Spleen (tissue), 11 donors: Measurements from ENCODE around the gene STARD13. TPM values are rescaled to one million over a fixed set of nuclear protein-coding genes. Genes with fewer than 3 reads are reported as not detected.
"Not testable (repeated sequence)": the region's sequence is repeated elsewhere in the genome, so short reads cannot be mapped to it uniquely, and the experiment has no call there.

Experiments
- DNase-seq: peaks from one replicate; pipeline ENCODE4 v3.0.0-alpha.2; 2020
- H3K27ac ChIP-seq, 8 donors: fragments of 200-600 bp; sonication (generic) in 7 of 8; 1 replicate in 4 of 8; 2 replicates in 4 of 8; pipeline versions ENCODE4 v1.5.0 to v1.8.0; 2016 to 2021; ENCODE audit warnings: inconsistent platforms in 4 of 8, mild to moderate bottlenecking in 4 of 8, moderate library complexity in 1 of 8
- H3K27me3 ChIP-seq, 7 donors: fragments of 200-600 bp; sonication (generic) in 6 of 7; replicated peaks in 1 of 7; 1 replicate in 4 of 7; 2 replicates in 3 of 7; pipeline versions ENCODE4 v1.5.0 to v1.8.0; 2016 to 2021; ENCODE audit warnings: inconsistent platforms in 3 of 7, mild to moderate bottlenecking in 1 of 7
- H3K36me3 ChIP-seq, 6 donors: fragments of 200-600 bp; sonication (generic) in 5 of 6; 1 replicate in 4 of 6; 2 replicates in 2 of 6; pipeline versions ENCODE4 v1.5.0 to v1.8.0; 2016 to 2021; ENCODE audit warnings: inconsistent platforms in 2 of 6
- H3K4me1 ChIP-seq, 6 donors: fragments of 200-600 bp; sonication (generic) in 5 of 6; 1 replicate in 3 of 6; 2 replicates in 3 of 6; pipeline versions ENCODE4 v1.5.0 to v1.8.0; 2016 to 2021; ENCODE audit warnings: inconsistent platforms in 3 of 6
- H3K4me3 ChIP-seq, 8 donors: fragments of 200-600 bp; sonication (generic) in 7 of 8; 1 replicate in 4 of 8; 2 replicates in 4 of 8; pipeline versions ENCODE4 v1.5.0 to v1.8.0; 2016 to 2021; ENCODE audit warnings: inconsistent platforms in 4 of 8, mild to moderate bottlenecking in 4 of 8, moderate library complexity in 2 of 8
- H3K9me3 ChIP-seq, 8 donors: fragments of 200-600 bp; sonication (generic) in 7 of 8; 1 replicate in 4 of 8; 2 replicates in 4 of 8; pipeline versions ENCODE4 v1.5.0 to v1.8.0; 2016 to 2021; ENCODE audit warnings: inconsistent platforms in 4 of 8
- CTCF ChIP-seq, 11 experiments: fragments of 200-600 bp in 7 of 11; fragments of 450-650 bp in 4 of 11; sonication (generic) in 4 of 11; IDR thresholded peaks in 8 of 11; conservative IDR thresholded peaks in 3 of 11; 1 replicate in 7 of 11; 2 replicates in 4 of 11; pipeline versions ENCODE4 v1.4.0 to v1.8.0; 2016 to 2021; ENCODE audit warnings: antibody characterized with exemption in 11 of 11, inconsistent platforms in 4 of 11, mild to moderate bottlenecking in 1 of 11
- POLR2A ChIP-seq, 3 donors: fragments of 450-650 bp; IDR thresholded peaks; one replicate each; pipeline ENCODE4 v1.5.1; 2017; ENCODE audit warnings: antibody characterized with exemption in 3 of 3, mild to moderate bottlenecking in 1 of 3
- POLR2AphosphoS5 ChIP-seq, 3 donors: sonication (generic); formaldehyde crosslinking; IDR thresholded peaks; one replicate each; pipeline ENCODE4 v1.5.1; 2017; ENCODE audit warnings: antibody characterized with exemption in 3 of 3
- WGBS, 5 donors: extraction: QIAGEN DNeasy Blood & Tissue Kit in 3 of 5; methylation state at CpG; one replicate each; pipeline versions ENCODE4 v1.1.5 to v1.1.7; 2013 to 2018; 5-methylcytosine and 5-hydroxymethylcytosine counted together
- intact Hi-C: fragments of 100-400 bp; cut with DNase I; formaldehyde crosslinking; loops from one replicate; pipeline ENCODE4 v1.15.0; 2023; ENCODE audit warnings: low total_unique reads
- polyA plus RNA-seq, 3 donors: library from polyadenylated mRNA; stranded (reverse); fragments of 200-250 nt; gene quantifications; one replicate each; pipeline ENCODE4 v1.2.1, GENCODE V29; 2013
- total RNA-seq, 7 donors: library from RNA; depleted of rRNA in 3 of 7; stranded (reverse); fragments of >200 nt in 3 of 7; fragmentation: NEBNext Ultra II Directional in 4 of 7; extraction: Animal tissue kit (Norgen Biotek cat#: 25700) in 4 of 7; gene quantifications; one replicate each; pipeline versions ENCODE4 v1.1.0 to v1.2.1, GENCODE V29; 2016 to 2021
- donor health status: healthy with polysubstance abuse.
- donor health status: DM: no; HTN: no; CAD: no; lungs with moderate emphysema.
- donor health status: DM: no; HTN: no; CAD: no.
- donor health status: Bipolar disorder and iron deficiency.
- donor health status: healthy.
- donor health status: DM: no; HTN: no; CAD: no.
- donor health status: DM: yes; HTN: yes; CAD: no.

The STARD13 gene
- total and polyA plus RNA-seq, 10 donors = 1.4 to 58.1 (median 26.7) TPM

- TF ChIP-seq CTCF (IDR thresholded peaks at IDR 0.05 in 8 of 11, conservative IDR thresholded peaks at IDR 0.05 in 3 of 11) = no peak
- TF ChIP-seq POLR2A (IDR thresholded peaks at IDR 0.05) = no peak
- TF ChIP-seq POLR2AphosphoS5 (IDR thresholded peaks at IDR 0.05) = no peak
- intact Hi-C loops = no loop called here
- H3K36me3 ChIP-seq = no peaks in the 10 kb centered on the region
- H3K27ac ChIP-seq = no peak overlapping the region
- H3K4me1 ChIP-seq = peaks cover 0 to 9% (median 0%) of the 10 kb centered on the region in 6 donors
- no peaks in the 10 kb centered on the region for H3K27me3 ChIP-seq
- no peaks in the 10 kb centered on the region for H3K9me3 ChIP-seq
- no peak overlapping the region for H3K4me3 ChIP-seq
- DNase-seq = no peak
Observed at GRCh38 chr13:33181264-33181663, 104.3 kb downstream of the STARD13 start.

- DNase-seq = no peak
- Histone ChIP-seq H3K4me3 (no peak overlapping the region), H3K27ac (peak overlapping the region in 1 of 8 donors; percentile 1), H3K36me3 (no peaks in the 10 kb centered on the region), H3K27me3 (no peaks in the 10 kb centered on the region), H3K4me1 (no peaks in the 10 kb centered on the region), H3K9me3 (no peaks in the 10 kb centered on the region)
- intact Hi-C loops = no loop called here
- WGBS, 5 donors = 65 to 80% (median 72%) methylated on average over 5 of the region's 5 CpGs
- no peak for TF ChIP-seq POLR2AphosphoS5 (IDR thresholded peaks at IDR 0.05)
- TF ChIP-seq CTCF (IDR thresholded peaks at IDR 0.05 in 8 of 11, conservative IDR thresholded peaks at IDR 0.05 in 3 of 11) = no peak
- TF ChIP-seq POLR2A (IDR thresholded peaks at IDR 0.05) = no peak
Observed at GRCh38 chr13:33180122-33180804, 105.3 kb downstream of the STARD13 start.

- intact Hi-C loops = no loop called here
- no peak for TF ChIP-seq POLR2A (IDR thresholded peaks at IDR 0.05)
- no peak for TF ChIP-seq POLR2AphosphoS5 (IDR thresholded peaks at IDR 0.05)
- no peak for TF ChIP-seq CTCF (IDR thresholded peaks at IDR 0.05 in 8 of 11, conservative IDR thresholded peaks at IDR 0.05 in 3 of 11)
- no peaks in the 10 kb centered on the region for H3K36me3 ChIP-seq
- H3K4me3 ChIP-seq = no peak overlapping the region
- H3K9me3 ChIP-seq = no peaks in the 10 kb centered on the region
- H3K4me1 ChIP-seq = no peaks in the 10 kb centered on the region
- WGBS, 5 donors = 80 to 100% (median 86%) methylated on average over 1 of the region's 1 CpG
- no peak overlapping the region for H3K27ac ChIP-seq
- DNase-seq = no peak
- H3K27me3 ChIP-seq = no peaks in the 10 kb centered on the region
Observed at GRCh38 chr13:33179463-33179862, 106.1 kb downstream of the STARD13 start.

- WGBS, 5 donors = 67 to 85% (median 78%) methylated on average over 4 of the region's 4 CpGs
- Histone ChIP-seq H3K36me3 (no peaks in the 10 kb centered on the region), H3K9me3 (no peaks in the 10 kb centered on the region), H3K27me3 (no peaks in the 10 kb centered on the region), H3K4me3 (no peak overlapping the region), H3K4me1 (no peaks in the 10 kb centered on the region), H3K27ac (peak overlapping the region in 3 of 8 donors; percentile 2 to 42 (median 24))
- DNase-seq = no peak
- TF ChIP-seq CTCF (IDR thresholded peaks at IDR 0.05 in 8 of 11, conservative IDR thresholded peaks at IDR 0.05 in 3 of 11) (no peak), POLR2AphosphoS5 (IDR thresholded peaks at IDR 0.05) (no peak), POLR2A (IDR thresholded peaks at IDR 0.05) (no peak)
- intact Hi-C loops = no loop called here
Observed at GRCh38 chr13:33178209-33178840, 107.2 kb downstream of the STARD13 start.

GRCh38 chr13:33177340-33178208 is 108.0 kb downstream of the STARD13 start:
- intact Hi-C loops, DNase-seq, H3K9me3 ChIP-seq, H3K4me1 ChIP-seq, H3K4me3 ChIP-seq, H3K36me3 ChIP-seq, H3K27me3 ChIP-seq: not testable (repeated sequence)
- peak overlapping the region in 2 of 8 donors; percentile 2 to 42 for H3K27ac ChIP-seq
- WGBS, 5 donors = 68 to 83% (median 77%) methylated on average over 4 of the region's 4 CpGs
